Activated naive CD8-positive, alpha-beta T cell treated with anti-CD3 and anti-CD28 coated beads, Interleukin-2, amount 50 U/mL, for 24 hours (primary cell): ENCODE measurements around the gene ZC3H15.
"Not testable (repeated sequence)": the region's sequence is repeated elsewhere in the genome, so short reads cannot be mapped to it uniquely, and the experiment has no call there.

Source experiments
- ATAC-seq: fragments of 150-1000 bp; cut with Tn5 transposase; one replicate; pipeline ENCODE4 v1.10.0; 2021
- DNase-seq: peaks from one replicate; pipeline ENCODE4 v3.0.0; 2021
- H3K27ac Mint-ChIP-seq: one replicate; pipeline ENCODE4 v1.8.0; 2021; ENCODE audit warnings: mild to moderate bottlenecking, mixed read lengths
- H3K27me3 Mint-ChIP-seq: one replicate; pipeline ENCODE4 v1.8.0; 2021; ENCODE audit warnings: mixed read lengths
- H3K36me3 Mint-ChIP-seq: one replicate; pipeline ENCODE4 v1.8.0; 2021; ENCODE audit warnings: low read depth, mixed read lengths
- H3K4me1 Mint-ChIP-seq: one replicate; pipeline ENCODE4 v1.8.0; 2021; ENCODE audit warnings: mixed read lengths
- H3K4me3 Mint-ChIP-seq: one replicate; pipeline ENCODE4 v1.8.0; 2021; ENCODE audit warnings: mild to moderate bottlenecking, moderate library complexity, mixed read lengths
- H3K9me3 Mint-ChIP-seq: one replicate; pipeline ENCODE4 v1.8.0; 2021; ENCODE audit warnings: mixed read lengths

ZC3H15 gene

GRCh38 chr2:186485871-186486650, at the start of gene ZC3H15:
TSS of gene ZC3H15 (plus strand) at chr2:186486260. CDS start at chr2:186486383, 123 bp downstream.
- Mint-ChIP-seq H3K27ac (peak within 1 kb of the TSS; percentile 99), H3K36me3 (peaks cover 23% of the 10 kb centered on the region), H3K4me3 (peak within 1 kb of the TSS; percentile 93), H3K4me1 (peaks cover 77% of the 10 kb centered on the region), H3K9me3 (no peaks in the 10 kb centered on the region), H3K27me3 (peaks cover 2% of the 10 kb centered on the region)
- ATAC-seq (peak; percentile 90), DNase-seq (peak; percentile 96)

- H3K36me3 Mint-ChIP-seq, result peaks cover 24% of the 10 kb centered on the region
- no peak overlapping the region for H3K27ac Mint-ChIP-seq
- no peaks in the 10 kb centered on the region for H3K27me3 Mint-ChIP-seq
- no peak overlapping the region for H3K4me3 Mint-ChIP-seq
- peaks cover 10% of the 10 kb centered on the region for H3K9me3 Mint-ChIP-seq
- no peak for DNase-seq
- no peak for ATAC-seq
- no peaks in the 10 kb centered on the region for H3K4me1 Mint-ChIP-seq
Measured at GRCh38 chr2:186437719-186438118, 48.3 kb upstream of the ZC3H15 start.

- not testable (repeated sequence) for H3K4me1 Mint-ChIP-seq, H3K4me3 Mint-ChIP-seq, DNase-seq, H3K27me3 Mint-ChIP-seq, ATAC-seq, H3K27ac Mint-ChIP-seq
- peaks cover 17% of the 10 kb centered on the region for H3K36me3 Mint-ChIP-seq
- peaks cover 10% of the 10 kb centered on the region for H3K9me3 Mint-ChIP-seq
Measured at GRCh38 chr2:186439673-186440095, 46.4 kb upstream of the ZC3H15 start.

- Mint-ChIP-seq H3K27ac (no peak overlapping the region), H3K27me3 (no peaks in the 10 kb centered on the region), H3K36me3 (peaks cover 17% of the 10 kb centered on the region), H3K4me1 (no peaks in the 10 kb centered on the region), H3K4me3 (no peak overlapping the region), H3K9me3 (peaks cover 10% of the 10 kb centered on the region)
- no peak for ATAC-seq
- no peak for DNase-seq
Measured at GRCh38 chr2:186440506-186440905, 45.6 kb upstream of the ZC3H15 start.

GRCh38 chr2:186442885-186443284, 43.2 kb upstream of the ZC3H15 start:
- Mint-ChIP-seq H3K4me3 (no peak overlapping the region), H3K27ac (no peak overlapping the region), H3K36me3 (peaks cover 9% of the 10 kb centered on the region), H3K27me3 (no peaks in the 10 kb centered on the region), H3K9me3 (peaks cover 10% of the 10 kb centered on the region), H3K4me1 (no peaks in the 10 kb centered on the region)
- DNase-seq, result no peak
- ATAC-seq, result no peak

- no peak for ATAC-seq
- no peak for DNase-seq
- no peaks in the 10 kb centered on the region for H3K4me1 Mint-ChIP-seq
- no peaks in the 10 kb centered on the region for H3K27me3 Mint-ChIP-seq
- peaks cover 10% of the 10 kb centered on the region for H3K9me3 Mint-ChIP-seq
- peaks cover 8% of the 10 kb centered on the region for H3K36me3 Mint-ChIP-seq
- H3K4me3 Mint-ChIP-seq, result no peak overlapping the region
- no peak overlapping the region for H3K27ac Mint-ChIP-seq
Measured at GRCh38 chr2:186443851-186444250, 42.2 kb upstream of the ZC3H15 start.

GRCh38 chr2:186445506-186445905, 40.6 kb upstream of the ZC3H15 start:
- H3K4me1 Mint-ChIP-seq, result no peaks in the 10 kb centered on the region
- H3K9me3 Mint-ChIP-seq, result peaks cover 3% of the 10 kb centered on the region
- no peaks in the 10 kb centered on the region for H3K27me3 Mint-ChIP-seq
- no peak overlapping the region for H3K27ac Mint-ChIP-seq
- no peak for ATAC-seq
- H3K36me3 Mint-ChIP-seq, result peaks cover 3% of the 10 kb centered on the region
- no peak overlapping the region for H3K4me3 Mint-ChIP-seq
- no peak for DNase-seq

GRCh38 chr2:186455613-186456012, 30.4 kb upstream of the ZC3H15 start:
- DNase-seq (no peak), ATAC-seq (no peak)
- Mint-ChIP-seq H3K4me3 (no peak overlapping the region), H3K9me3 (no peaks in the 10 kb centered on the region), H3K36me3 (peaks cover 5% of the 10 kb centered on the region), H3K4me1 (no peaks in the 10 kb centered on the region), H3K27me3 (no peaks in the 10 kb centered on the region), H3K27ac (no peak overlapping the region)

GRCh38 chr2:186456941-186457340, 29.1 kb upstream of the ZC3H15 start:
- H3K4me3 Mint-ChIP-seq, result no peak overlapping the region
- no peaks in the 10 kb centered on the region for H3K27me3 Mint-ChIP-seq
- DNase-seq (no peak), ATAC-seq (no peak)
- H3K9me3 Mint-ChIP-seq, result no peaks in the 10 kb centered on the region
- H3K36me3 Mint-ChIP-seq, result peaks cover 8% of the 10 kb centered on the region
- H3K27ac Mint-ChIP-seq, result no peak overlapping the region
- no peaks in the 10 kb centered on the region for H3K4me1 Mint-ChIP-seq

- DNase-seq, result no peak
- no peak overlapping the region for H3K4me3 Mint-ChIP-seq
- H3K4me1 Mint-ChIP-seq, result peaks cover 1% of the 10 kb centered on the region
- H3K27me3 Mint-ChIP-seq, result no peaks in the 10 kb centered on the region
- ATAC-seq, result no peak
- peaks cover 8% of the 10 kb centered on the region for H3K36me3 Mint-ChIP-seq
- H3K27ac Mint-ChIP-seq, result no peak overlapping the region
- H3K9me3 Mint-ChIP-seq, result no peaks in the 10 kb centered on the region
Measured at GRCh38 chr2:186457908-186458307, 28.2 kb upstream of the ZC3H15 start.

GRCh38 chr2:186459009-186459408, 27.1 kb upstream of the ZC3H15 start:
- ATAC-seq, result no peak
- Mint-ChIP-seq H3K27ac (no peak overlapping the region), H3K4me3 (no peak overlapping the region), H3K4me1 (peaks cover 4% of the 10 kb centered on the region), H3K36me3 (peaks cover 8% of the 10 kb centered on the region), H3K9me3 (no peaks in the 10 kb centered on the region), H3K27me3 (no peaks in the 10 kb centered on the region)
- no peak for DNase-seq

- DNase-seq, result no peak
- no peak overlapping the region for H3K4me3 Mint-ChIP-seq
- H3K9me3 Mint-ChIP-seq, result no peaks in the 10 kb centered on the region
- no peak overlapping the region for H3K27ac Mint-ChIP-seq
- H3K36me3 Mint-ChIP-seq, result peaks cover 5% of the 10 kb centered on the region
- no peaks in the 10 kb centered on the region for H3K27me3 Mint-ChIP-seq
- H3K4me1 Mint-ChIP-seq, result peaks cover 4% of the 10 kb centered on the region
- no peak for ATAC-seq
Measured at GRCh38 chr2:186460465-186460864, 25.6 kb upstream of the ZC3H15 start.

- no peak overlapping the region for H3K27ac Mint-ChIP-seq
- peaks cover 4% of the 10 kb centered on the region for H3K4me1 Mint-ChIP-seq
- no peaks in the 10 kb centered on the region for H3K27me3 Mint-ChIP-seq
- peaks cover 6% of the 10 kb centered on the region for H3K9me3 Mint-ChIP-seq
- peaks cover under 1% of the 10 kb centered on the region for H3K36me3 Mint-ChIP-seq
- DNase-seq, result no peak
- H3K4me3 Mint-ChIP-seq, result no peak overlapping the region
- ATAC-seq, result no peak
Measured at GRCh38 chr2:186466743-186467142, 19.3 kb upstream of the ZC3H15 start.

- DNase-seq (no peak), ATAC-seq (no peak)
- Mint-ChIP-seq H3K27me3 (no peaks in the 10 kb centered on the region), H3K9me3 (peaks cover 12% of the 10 kb centered on the region), H3K27ac (no peak overlapping the region), H3K4me1 (peaks cover 4% of the 10 kb centered on the region), H3K4me3 (no peak overlapping the region), H3K36me3 (peaks cover 6% of the 10 kb centered on the region)
Measured at GRCh38 chr2:186467421-186467820, 18.6 kb upstream of the ZC3H15 start.

- H3K27me3 Mint-ChIP-seq, ATAC-seq, H3K36me3 Mint-ChIP-seq, H3K27ac Mint-ChIP-seq, H3K4me3 Mint-ChIP-seq, DNase-seq, H3K4me1 Mint-ChIP-seq: not testable (repeated sequence)
- H3K9me3 Mint-ChIP-seq, result peaks cover 15% of the 10 kb centered on the region
Measured at GRCh38 chr2:186472722-186473493, 13.2 kb upstream of the ZC3H15 start.
